A549 (cell line): ENCODE measurements around the gene ALDH1A3.

Experiments
- BHLHE40 ChIP-seq: IDR thresholded peaks from 2 replicates; pipeline ENCODE4 v1.6.1; 2012; ENCODE audit warnings: low read depth, low read length, inconsistent platforms
- CTCF ChIP-seq: fragments of >200 bp; sonication (Bioruptor Twin); formaldehyde crosslinking; IDR thresholded peaks from 3 replicates; pipeline ENCODE4 v1.5.1; 2016
- E2F6 ChIP-seq: IDR thresholded peaks from 2 replicates; pipeline ENCODE4 v1.6.1; 2012; ENCODE audit warnings: low read depth, borderline replicate concordance
- EP300 ChIP-seq, 2 experiments: fragments of >200 bp; sonication (Bioruptor Twin); formaldehyde crosslinking; IDR thresholded peaks; 2 replicates in 1 of 2; 3 replicates in 1 of 2; pipeline ENCODE4 v1.6.1; 2016 to 2017
- ESRRA ChIP-seq: fragments of 150-350 bp; IDR thresholded peaks from 2 replicates; pipeline ENCODE4 v1.6.1; 2014; ENCODE audit warnings: mild to moderate bottlenecking, low read length, borderline replicate concordance
- JUN ChIP-seq, 2 experiments: fragments of >200 bp; sonication (Bioruptor Twin); formaldehyde crosslinking; IDR thresholded peaks; 2 replicates in 1 of 2; 3 replicates in 1 of 2; pipeline ENCODE4 v1.6.1; 2016 to 2017
- MAFK ChIP-seq: fragments of 450-650 bp; IDR thresholded peaks from 2 replicates; pipeline ENCODE4 v1.6.1; 2014; ENCODE audit not compliant: partially characterized antibody
- MAX ChIP-seq: IDR thresholded peaks from 2 replicates; pipeline ENCODE4 v1.6.1; 2012
- POLR2AphosphoS2 ChIP-seq: conservative IDR thresholded peaks from 2 replicates; pipeline ENCODE4 v1.6.1; 2012; ENCODE audit warnings: low read length, improper control_type of control experiment, inconsistent platforms
- RCOR1 ChIP-seq: fragments of 150-350 bp; IDR thresholded peaks from 2 replicates; pipeline ENCODE4 v1.6.1; 2014; ENCODE audit warnings: antibody characterized with exemption, low read length, low read depth
- REST ChIP-seq: fragments of 200-600 bp; sonication (generic); IDR thresholded peaks from 2 replicates; pipeline ENCODE4 v1.6.1; 2016; ENCODE audit warnings: antibody characterized with exemption, mild to moderate bottlenecking, moderate library complexity
- RNF2 ChIP-seq: fragments of 200-600 bp; sonication (generic); IDR thresholded peaks from 2 replicates; pipeline ENCODE4 v1.6.1; 2016; ENCODE audit warnings: low read depth, mild to moderate bottlenecking, antibody characterized with exemption, moderate library complexity, borderline replicate concordance
- TP53 ChIP-seq: fragments of 250-450 bp; sonication (Bioruptor Pico); IDR thresholded peaks from 2 replicates; pipeline ENCODE4 v1.5.0; 2021; ENCODE audit warnings: mild to moderate bottlenecking, moderate library complexity
- USF2 ChIP-seq: fragments of 450-650 bp; IDR thresholded peaks from 2 replicates; pipeline ENCODE4 v1.6.1; 2014; ENCODE audit warnings: antibody characterized with exemption

DNA sequence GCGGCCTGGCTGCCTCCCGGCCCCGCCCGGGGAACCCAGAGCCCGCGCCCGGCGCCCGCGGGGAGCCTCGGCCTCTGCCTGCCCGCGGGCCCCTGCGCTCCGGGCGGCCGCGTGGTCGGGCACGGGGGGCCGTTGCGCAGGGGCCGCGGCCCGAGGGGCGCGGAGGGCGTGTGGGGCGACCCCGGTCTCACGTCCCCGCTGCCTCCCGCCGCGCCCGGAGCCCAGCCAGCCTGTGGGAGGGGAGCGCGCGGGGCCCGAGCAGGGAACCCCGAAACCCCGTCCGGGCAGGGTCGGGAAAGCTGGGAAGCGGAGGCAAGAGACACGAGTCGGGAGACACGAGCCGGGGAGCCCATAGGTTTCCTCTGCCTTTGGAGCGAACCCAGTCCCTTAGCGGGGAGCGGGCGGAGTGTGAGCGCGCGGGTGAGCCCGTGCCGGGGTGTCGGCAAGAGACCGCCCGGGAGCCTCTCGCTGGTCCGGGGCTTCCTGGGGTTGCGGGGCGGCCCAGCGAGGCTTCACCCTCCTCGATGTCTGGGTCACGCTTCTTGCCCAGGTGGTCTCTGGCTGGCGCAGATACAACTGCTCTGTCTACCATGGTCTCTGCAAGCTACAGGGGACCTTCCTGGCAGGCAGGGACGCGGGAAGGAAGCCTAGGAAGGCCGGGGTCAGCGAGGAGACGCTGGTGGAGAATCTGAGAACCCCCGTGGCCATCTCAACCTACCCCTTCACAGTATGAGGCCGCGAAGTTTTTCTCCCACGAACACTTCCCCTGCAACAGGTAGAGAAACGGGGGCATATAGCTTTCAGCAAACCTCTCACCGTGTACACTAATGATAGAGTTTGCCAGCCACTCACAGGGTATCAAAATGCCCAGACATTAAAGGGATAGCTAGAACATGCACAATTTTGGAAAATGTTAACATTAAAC lies 40.1 kb downstream of the ALDH1A3 start:
- TF ChIP-seq EP300 (IDR thresholded peaks at IDR 0.05) (no peak), REST (no peak), USF2 (no peak), CTCF (no peak; the same call in 2 of the 3 replicates), ESRRA (no peak), JUN (IDR thresholded peaks at IDR 0.05) (peak; percentile 9 to 31; a peak in 1 of 5 replicates), POLR2AphosphoS2 (no peak), E2F6 (no peak), BHLHE40 (no peak), MAX (peak; percentile 52), MAFK (no peak), RCOR1 (no peak), TP53 (CRISPR knock-in tag) (no peak), RNF2 (no peak)
